ENCODE data around the gene DNAH10.

GRCh38 chr12:123816896-123817537, 54.9 kb downstream of the DNAH10 start:
- TF ChIP-seq CTCF (IDR thresholded peaks at IDR 0.05 in 4 of 5, conservative IDR thresholded peaks at IDR 0.05 in 1 of 5) (no peak), POLR2A (IDR thresholded peaks at IDR 0.05) (no peak)
